AG09319 (cell line): ENCODE results near the gene CSNK1G1.
"Not testable (repeated sequence)": the region's sequence is repeated elsewhere in the genome, so short reads cannot be mapped to it uniquely, and the experiment has no call there.

Experiments used
- DNase-seq: peaks from one replicate; pipeline ENCODE4 v3.0.0-alpha.2; 2010; ENCODE audit warnings: low read depth; ENCODE audit errors: extremely low read depth
- CTCF ChIP-seq: IDR thresholded peaks from 2 replicates; pipeline ENCODE4 v1.5.1; 2011; ENCODE audit warnings: low read depth, mild to moderate bottlenecking, inconsistent platforms, low read length, moderate library complexity

CSNK1G1 gene

GRCh38 chr15:64333516-64333915, 22.5 kb downstream of the CSNK1G1 start:
- DNase-seq = no peak
- TF ChIP-seq CTCF = no peak

GRCh38 chr15:64331668-64332067, 24.3 kb downstream of the CSNK1G1 start:
- DNase-seq = not testable (repeated sequence)

GRCh38 chr15:64326975-64327374, 29.0 kb downstream of the CSNK1G1 start:
- DNase-seq = not testable (repeated sequence)

- not testable (repeated sequence) for DNase-seq
Measured at GRCh38 chr15:64326458-64326857, 29.5 kb downstream of the CSNK1G1 start.

GRCh38 chr15:64324165-64324877, 31.7 kb downstream of the CSNK1G1 start:
- no peak for DNase-seq
- TF ChIP-seq CTCF = no peak

GRCh38 chr15:64315216-64315615, 40.8 kb downstream of the CSNK1G1 start:
- no peak for DNase-seq
- no peak for TF ChIP-seq CTCF

GRCh38 chr15:64314456-64314855, 41.5 kb downstream of the CSNK1G1 start:
- no peak for TF ChIP-seq CTCF
- DNase-seq = no peak

GRCh38 chr15:64311566-64311965, 44.4 kb downstream of the CSNK1G1 start:
- TF ChIP-seq CTCF = no peak
- no peak for DNase-seq

- no peak for DNase-seq
- no peak for TF ChIP-seq CTCF
Measured at GRCh38 chr15:64310036-64310435, 45.9 kb downstream of the CSNK1G1 start.
